HUES64 (cell line): Measurements from ENCODE around the gene SEZ6L2.
"Not testable (repeated sequence)": the region's sequence is repeated elsewhere in the genome, so short reads cannot be mapped to it uniquely, and the experiment has no call there.

Source experiments
- H3K27ac ChIP-seq: 2 replicates; pipeline ENCODE4 v1.7.0; 2013; ENCODE audit warnings: low read depth, low read length, inconsistent platforms
- H3K27me3 ChIP-seq: 2 replicates; pipeline ENCODE4 v1.6.1; 2013; ENCODE audit warnings: mild to moderate bottlenecking, low read length; ENCODE audit not compliant: insufficient read depth
- H3K36me3 ChIP-seq: 2 replicates; pipeline ENCODE4 v1.6.1; 2013; ENCODE audit warnings: mild to moderate bottlenecking, low read length; ENCODE audit not compliant: insufficient read depth
- H3K4me1 ChIP-seq: 2 replicates; pipeline ENCODE4 v1.6.1; 2013; ENCODE audit warnings: mild to moderate bottlenecking, low read length, moderate library complexity; ENCODE audit not compliant: insufficient read depth
- H3K4me3 ChIP-seq: 2 replicates; pipeline ENCODE4 v1.5.1; 2013; ENCODE audit warnings: mild to moderate bottlenecking, low read length, moderate library complexity
- H3K9ac ChIP-seq: 2 replicates; pipeline ENCODE4 v1.6.1; 2013; ENCODE audit warnings: mild to moderate bottlenecking, low read depth, low read length
- H3K9me3 ChIP-seq: 2 replicates; pipeline ENCODE4 v1.6.1; 2013; ENCODE audit warnings: low read depth, low read length; ENCODE audit not compliant: insufficient read depth
- WGBS: fragments of 150-250, 120-280 bp; methylation state at CpG from one replicate; pipeline ENCODE4 v1.1.7; 2013; ENCODE audit warnings: missing lambda C conversion rate; 5-methylcytosine and 5-hydroxymethylcytosine counted together

The SEZ6L2 gene

GRCh38 chr16:29909851-29910250 lies 10.5 kb upstream of the SEZ6L2 start:
- WGBS = 92% methylated on average over 6 of the region's 6 CpGs

GRCh38 chr16:29909391-29909790 lies 10.0 kb upstream of the SEZ6L2 start:
- no peak overlapping the region for H3K9ac ChIP-seq
- H3K4me1 ChIP-seq = no peaks in the 10 kb centered on the region; the same call in 1 of the 2 replicates
- H3K4me3 ChIP-seq = no peak overlapping the region
- H3K27me3 ChIP-seq = no peaks in the 10 kb centered on the region
- H3K36me3 ChIP-seq = peaks cover 13% of the 10 kb centered on the region
- no peak overlapping the region for H3K27ac ChIP-seq
- no peaks in the 10 kb centered on the region for H3K9me3 ChIP-seq
- 85% methylated on average over 2 of the region's 2 CpGs for WGBS

More at GRCh38 chr16:29909851-29910250, 10.5 kb upstream of the SEZ6L2 start:
- not testable (repeated sequence) for H3K36me3 ChIP-seq, H3K4me3 ChIP-seq, H3K9ac ChIP-seq, H3K27ac ChIP-seq, H3K4me1 ChIP-seq, H3K27me3 ChIP-seq, H3K9me3 ChIP-seq

- Histone ChIP-seq H3K4me1 (no peaks in the 10 kb centered on the region; the same call in 1 of the 2 replicates), H3K27me3 (no peaks in the 10 kb centered on the region), H3K9ac (no peak overlapping the region), H3K9me3 (no peaks in the 10 kb centered on the region), H3K4me3 (no peak overlapping the region), H3K36me3 (peaks cover 14% of the 10 kb centered on the region), H3K27ac (no peak overlapping the region)
- 90% methylated on average over 1 of the region's 2 CpGs for WGBS
Measured at GRCh38 chr16:29908719-29909220, 9.4 kb upstream of the SEZ6L2 start.

- Histone ChIP-seq H3K9me3 (no peaks in the 10 kb centered on the region), H3K36me3 (peaks cover 16% of the 10 kb centered on the region), H3K4me1 (no peaks in the 10 kb centered on the region; the same call in 1 of the 2 replicates), H3K9ac (no peak overlapping the region), H3K27ac (no peak overlapping the region), H3K27me3 (no peaks in the 10 kb centered on the region), H3K4me3 (no peak overlapping the region)
- WGBS = 69% methylated on average over 2 of the region's 2 CpGs
Measured at GRCh38 chr16:29907973-29908372, 8.6 kb upstream of the SEZ6L2 start.

GRCh38 chr16:29906520-29907244 lies 7.3 kb upstream of the SEZ6L2 start:
- Histone ChIP-seq H3K27ac (no peak overlapping the region), H3K4me3 (no peak overlapping the region), H3K9me3 (no peaks in the 10 kb centered on the region), H3K4me1 (no peaks in the 10 kb centered on the region; the same call in 1 of the 2 replicates), H3K36me3 (peaks cover 16% of the 10 kb centered on the region), H3K27me3 (no peaks in the 10 kb centered on the region), H3K9ac (no peak overlapping the region)
- WGBS = 90% methylated on average over 23 of the region's 23 CpGs

- no peak overlapping the region for H3K27ac ChIP-seq
- no peaks in the 10 kb centered on the region for H3K9me3 ChIP-seq
- no peaks in the 10 kb centered on the region for H3K4me1 ChIP-seq
- H3K9ac ChIP-seq = no peak overlapping the region
- WGBS = 94% methylated on average over 13 of the region's 13 CpGs
- H3K4me3 ChIP-seq = no peak overlapping the region
- H3K27me3 ChIP-seq = no peaks in the 10 kb centered on the region
- H3K36me3 ChIP-seq = peaks cover 16% of the 10 kb centered on the region
Measured at GRCh38 chr16:29905668-29906067, 6.3 kb upstream of the SEZ6L2 start.

- Histone ChIP-seq H3K27me3 (no peaks in the 10 kb centered on the region), H3K36me3 (peaks cover 16% of the 10 kb centered on the region), H3K4me3 (no peak overlapping the region), H3K9ac (no peak overlapping the region), H3K4me1 (no peaks in the 10 kb centered on the region), H3K9me3 (no peaks in the 10 kb centered on the region), H3K27ac (no peak overlapping the region)
- 97% methylated on average over 7 of the region's 7 CpGs for WGBS
Measured at GRCh38 chr16:29904947-29905346, 5.6 kb upstream of the SEZ6L2 start.

GRCh38 chr16:29903590-29903989 lies 4.2 kb upstream of the SEZ6L2 start:
- Histone ChIP-seq H3K4me3 (no peak overlapping the region), H3K27me3 (no peaks in the 10 kb centered on the region), H3K9ac (no peak overlapping the region), H3K9me3 (no peaks in the 10 kb centered on the region), H3K36me3 (peaks cover 16% of the 10 kb centered on the region), H3K27ac (no peak overlapping the region), H3K4me1 (no peaks in the 10 kb centered on the region)
- 89% methylated on average over 4 of the region's 4 CpGs for WGBS

GRCh38 chr16:29901607-29901945 lies 2.2 kb upstream of the SEZ6L2 start:
- Histone ChIP-seq H3K4me3 (peak overlapping the region; percentile 99), H3K36me3 (peaks cover 14% of the 10 kb centered on the region), H3K27ac (no peak overlapping the region), H3K9me3 (no peaks in the 10 kb centered on the region), H3K4me1 (peaks cover 11% of the 10 kb centered on the region; the same call in 1 of the 2 replicates), H3K27me3 (no peaks in the 10 kb centered on the region), H3K9ac (peak overlapping the region; percentile 77; the same call in 1 of the 2 replicates)
- whole genome bisulfite sequencing = 92% methylated on average over 19 of the region's 19 CpGs

GRCh38 chr16:29900888-29901606 lies 1.7 kb upstream of the SEZ6L2 start:
- peaks cover 13% of the 10 kb centered on the region for H3K36me3 ChIP-seq
- H3K9ac ChIP-seq = peak overlapping the region; percentile 77
- no peaks in the 10 kb centered on the region for H3K27me3 ChIP-seq
- peak overlapping the region; percentile 38; the same call in 1 of the 2 replicates for H3K27ac ChIP-seq
- WGBS = 52% methylated on average over 31 of the region's 31 CpGs
- peaks cover 11% of the 10 kb centered on the region; the same call in 1 of the 2 replicates for H3K4me1 ChIP-seq
- peak overlapping the region; percentile 99 for H3K4me3 ChIP-seq
- no peaks in the 10 kb centered on the region for H3K9me3 ChIP-seq
